GM18507 (cell line): ENCODE measurements around the gene USE1.

ENCODE experiments used
- DNase-seq: peaks from one replicate; pipeline ENCODE4 v3.0.0; 2011; ENCODE audit warnings: low read depth; ENCODE audit not compliant: insufficient read length; ENCODE audit errors: extremely low spot score
- FAIRE-seq: peaks from 2 replicates; lab custom pipeline; 2011; peaks lifted over from hg19 to GRCh38; lab: Jason Lieb, UNC

The USE1 gene

GRCh38 chr19:17232258-17232657 lies 17.1 kb downstream of the USE1 start:
- FAIRE-seq = no peak
- DNase-seq = no peak

- DNase-seq (no peak), FAIRE-seq (peak; percentile 81)
These were observed 19.7 kb downstream of the USE1 start for GRCh38 chr19:17234911-17235299.

GRCh38 chr19:17235300-17235970 lies 20.3 kb downstream of the USE1 start:
- DNase-seq = peak; percentile 54
- FAIRE-seq = peak; percentile 78

GRCh38 chr19:17235971-17236777 lies 21.0 kb downstream of the USE1 start:
- DNase-seq (no peak), FAIRE-seq (no peak)

- DNase-seq (no peak), FAIRE-seq (no peak)
These were observed 21.8 kb downstream of the USE1 start for GRCh38 chr19:17236811-17237543.

- FAIRE-seq (no peak), DNase-seq (no peak)
These were observed 22.9 kb downstream of the USE1 start for GRCh38 chr19:17237747-17238706.

- no peak for DNase-seq
- no peak for FAIRE-seq
These were observed 25.1 kb downstream of the USE1 start for GRCh38 chr19:17240062-17240752.

GRCh38 chr19:17240826-17241399 lies 25.8 kb downstream of the USE1 start:
- no peak for FAIRE-seq
- DNase-seq = no peak

- DNase-seq (no peak), FAIRE-seq (no peak)
These were observed 27.5 kb downstream of the USE1 start for GRCh38 chr19:17242431-17243208.

- no peak for DNase-seq
- no peak for FAIRE-seq
These were observed 28.2 kb downstream of the USE1 start for GRCh38 chr19:17243211-17243829.

GRCh38 chr19:17243830-17244617 lies 28.9 kb downstream of the USE1 start:
- no peak for DNase-seq
- FAIRE-seq = no peak

- DNase-seq (no peak), FAIRE-seq (no peak)
These were observed 29.7 kb downstream of the USE1 start for GRCh38 chr19:17244618-17245534.

- no peak for FAIRE-seq
- peak; percentile 22 for DNase-seq
These were observed 30.4 kb downstream of the USE1 start, which contains the start of gene NR2F6 for GRCh38 chr19:17245535-17245984. Gene NR2F6, minus strand, starts transcription at chr19:17245919. Its CDS starts 699 bp downstream, at chr19:17245220.

GRCh38 chr19:17246681-17247425 lies 31.7 kb downstream of the USE1 start:
- DNase-seq (no peak), FAIRE-seq (no peak)
